AG09319 (cell line): Measurements from ENCODE around the gene ATP10B.

Experiments used
- DNase-seq: peaks from one replicate; pipeline ENCODE4 v3.0.0-alpha.2; 2010; ENCODE audit warnings: low read depth; ENCODE audit errors: extremely low read depth
- TF ChIP-seq, protein P1 (sequence below): IDR thresholded peaks from 2 replicates; pipeline ENCODE4 v1.5.1; 2011; ENCODE audit warnings: low read depth, mild to moderate bottlenecking, inconsistent platforms, low read length, moderate library complexity

Gene ATP10B

GRCh38 chr5:160621526-160621925 is 230.5 kb downstream of the ATP10B start:
- TF ChIP-seq, protein P1, sequence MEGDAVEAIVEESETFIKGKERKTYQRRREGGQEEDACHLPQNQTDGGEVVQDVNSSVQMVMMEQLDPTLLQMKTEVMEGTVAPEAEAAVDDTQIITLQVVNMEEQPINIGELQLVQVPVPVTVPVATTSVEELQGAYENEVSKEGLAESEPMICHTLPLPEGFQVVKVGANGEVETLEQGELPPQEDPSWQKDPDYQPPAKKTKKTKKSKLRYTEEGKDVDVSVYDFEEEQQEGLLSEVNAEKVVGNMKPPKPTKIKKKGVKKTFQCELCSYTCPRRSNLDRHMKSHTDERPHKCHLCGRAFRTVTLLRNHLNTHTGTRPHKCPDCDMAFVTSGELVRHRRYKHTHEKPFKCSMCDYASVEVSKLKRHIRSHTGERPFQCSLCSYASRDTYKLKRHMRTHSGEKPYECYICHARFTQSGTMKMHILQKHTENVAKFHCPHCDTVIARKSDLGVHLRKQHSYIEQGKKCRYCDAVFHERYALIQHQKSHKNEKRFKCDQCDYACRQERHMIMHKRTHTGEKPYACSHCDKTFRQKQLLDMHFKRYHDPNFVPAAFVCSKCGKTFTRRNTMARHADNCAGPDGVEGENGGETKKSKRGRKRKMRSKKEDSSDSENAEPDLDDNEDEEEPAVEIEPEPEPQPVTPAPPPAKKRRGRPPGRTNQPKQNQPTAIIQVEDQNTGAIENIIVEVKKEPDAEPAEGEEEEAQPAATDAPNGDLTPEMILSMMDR, result no peak
- DNase-seq, result no peak

DNA sequence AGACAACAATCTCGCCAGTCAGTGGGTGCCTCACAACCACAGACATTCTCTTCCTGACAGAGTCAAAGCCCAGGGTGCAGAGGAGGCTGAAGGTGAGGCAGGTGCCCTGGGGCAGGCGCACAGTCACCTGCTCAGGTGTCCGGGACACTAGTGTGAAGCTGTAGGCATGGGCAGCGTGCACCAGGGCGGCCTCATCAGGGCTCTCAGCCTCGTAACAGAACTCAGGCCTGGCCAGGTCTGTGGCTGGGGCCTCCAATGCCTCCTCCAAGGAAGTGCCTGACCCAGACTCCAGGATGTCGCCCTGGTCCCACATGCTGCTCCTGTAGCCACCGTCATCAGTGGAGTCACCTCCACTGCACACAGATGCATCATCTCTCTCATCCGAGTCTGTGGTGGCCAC is 231.6 kb downstream of the ATP10B start:
- TF ChIP-seq, protein P1, result no peak

DNA sequence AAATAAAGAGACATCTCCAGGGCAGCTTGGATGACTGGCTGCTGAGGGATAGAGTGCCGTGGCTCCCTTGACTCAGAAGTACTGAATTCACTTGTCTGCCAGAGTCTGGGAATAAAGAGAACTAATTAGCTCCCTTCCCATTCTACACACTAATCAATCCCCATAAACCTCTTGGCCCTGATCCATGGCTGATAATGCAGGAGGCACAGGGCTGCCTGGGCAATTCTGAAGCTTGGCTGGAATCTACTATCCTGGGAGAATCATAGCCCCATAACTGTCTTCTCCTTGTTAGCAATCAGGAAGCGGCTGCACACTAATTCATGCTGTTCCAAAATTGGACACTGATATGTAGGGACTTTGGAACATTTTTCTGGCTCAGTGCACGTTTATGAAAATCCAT is 232.6 kb downstream of the ATP10B start:
- TF ChIP-seq, protein P1, result no peak
- no peak for DNase-seq

More for the DNA sequence above, 231.6 kb downstream of the ATP10B start:
- no peak for DNase-seq

DNA sequence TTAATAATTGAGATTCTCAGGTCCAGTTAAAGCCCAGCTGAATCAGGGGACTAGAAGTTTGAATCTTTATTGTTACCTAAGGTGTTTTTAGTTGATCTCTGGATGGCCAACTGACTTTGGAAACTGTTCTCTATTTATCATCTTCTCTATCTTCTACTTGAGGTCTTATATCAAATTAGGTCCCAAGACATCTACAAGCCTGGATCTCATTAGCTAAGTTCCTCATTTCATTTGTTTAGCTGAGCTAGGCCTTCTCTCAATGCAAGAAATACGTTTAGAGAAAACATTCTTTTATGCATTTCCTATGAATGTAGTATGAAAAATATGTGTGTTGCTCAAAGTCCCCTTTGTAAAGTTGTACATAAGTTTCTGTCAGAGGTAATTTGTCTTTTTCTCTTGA is 233.7 kb downstream of the ATP10B start:
- TF ChIP-seq, protein P1, result no peak
- DNase-seq, result no peak

DNA sequence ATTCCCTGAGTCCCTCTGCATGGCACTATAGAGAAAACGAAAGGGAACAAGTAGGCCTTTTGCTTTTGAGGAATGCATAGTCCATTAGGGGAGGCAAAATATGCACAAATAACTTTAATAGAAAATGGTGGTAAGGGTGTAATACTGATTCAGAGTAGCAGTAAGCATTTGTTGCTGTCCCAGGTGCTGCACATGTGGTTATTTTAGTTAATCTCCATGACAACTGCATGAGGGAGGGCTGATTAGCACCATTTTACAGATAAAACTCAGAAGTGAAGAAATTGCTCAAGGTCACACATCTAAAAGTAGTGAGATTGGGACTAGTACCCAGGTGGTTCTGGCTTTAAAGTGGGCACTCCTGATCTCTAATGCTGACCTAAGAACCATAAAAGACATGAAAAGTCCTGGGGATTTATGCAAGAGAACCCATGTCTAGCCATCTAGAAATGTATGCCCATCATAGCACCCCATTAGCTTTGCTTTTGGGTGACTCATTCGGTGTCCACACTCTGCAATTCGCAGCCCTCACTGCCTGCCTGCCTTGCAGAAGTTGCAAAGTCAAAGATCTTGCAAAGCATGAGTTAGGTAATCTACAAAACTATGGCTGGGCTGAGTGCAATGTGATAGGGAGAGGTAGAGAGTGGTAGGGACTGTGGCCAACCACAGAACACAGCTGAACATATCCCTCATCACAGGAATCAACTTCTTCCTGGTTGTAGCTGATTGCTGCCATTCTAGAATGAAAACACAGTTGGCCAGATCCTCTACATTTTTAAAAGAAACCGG is 235.1 kb downstream of the ATP10B start:
- no peak for DNase-seq
- TF ChIP-seq, protein P1, result no peak

DNA sequence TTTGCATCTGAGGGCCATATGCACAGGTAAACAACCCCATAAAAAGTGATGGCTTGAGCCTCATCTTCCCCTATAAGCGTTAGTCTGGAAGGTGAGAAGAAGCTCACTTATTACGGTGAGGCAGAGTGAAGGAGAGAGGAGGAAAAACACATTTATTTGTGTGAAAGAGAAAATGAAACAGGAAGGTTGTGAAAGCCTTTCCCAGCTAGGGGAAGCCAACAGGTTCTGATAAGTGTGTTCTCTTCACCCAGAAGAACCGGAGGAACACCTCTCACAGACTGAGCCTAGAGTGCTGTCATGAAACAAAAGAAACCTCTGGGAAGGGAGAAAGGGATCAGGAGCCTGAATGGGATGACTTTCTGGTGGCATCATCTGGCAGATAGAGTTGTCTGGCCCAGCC is 237.9 kb downstream of the ATP10B start:
- TF ChIP-seq, protein P1, result no peak

GRCh38 chr5:160605266-160605665 is 246.7 kb downstream of the ATP10B start:
- TF ChIP-seq, protein P1, result no peak
- no peak for DNase-seq

More for the DNA sequence above, 237.9 kb downstream of the ATP10B start:
- no peak for DNase-seq
